BE2C (cell line): ENCODE results near the gene SORCS3.

Source experiments
- DNase-seq: peaks from one replicate; pipeline ENCODE4 v3.0.0-alpha.2; 2020
- H3K27me3 ChIP-seq: fragments of 250-450 bp; sonication (Bioruptor Pico); 2 replicates; pipeline ENCODE4 v1.5.1; 2020; ENCODE audit warnings: mild to moderate bottlenecking
- H3K36me3 ChIP-seq: fragments of 250-450 bp; sonication (Bioruptor Pico); 2 replicates; pipeline ENCODE4 v1.5.1; 2020; ENCODE audit warnings: mild to moderate bottlenecking
- H3K4me1 ChIP-seq: fragments of 250-450 bp; sonication (Bioruptor Pico); 2 replicates; pipeline ENCODE4 v1.5.1; 2020
- H3K4me3 ChIP-seq: 2 replicates; pipeline ENCODE4 v1.5.1; 2011; ENCODE audit warnings: low read depth, low read length
- H3K9me3 ChIP-seq: fragments of 250-450 bp; sonication (Bioruptor Pico); 2 replicates; pipeline ENCODE4 v1.5.1; 2020
- TF ChIP-seq, protein P1 (sequence below): IDR thresholded peaks from 2 replicates; pipeline ENCODE4 v1.5.1; 2012; ENCODE audit warnings: mild to moderate bottlenecking, low read depth, low read length

Gene SORCS3

DNA sequence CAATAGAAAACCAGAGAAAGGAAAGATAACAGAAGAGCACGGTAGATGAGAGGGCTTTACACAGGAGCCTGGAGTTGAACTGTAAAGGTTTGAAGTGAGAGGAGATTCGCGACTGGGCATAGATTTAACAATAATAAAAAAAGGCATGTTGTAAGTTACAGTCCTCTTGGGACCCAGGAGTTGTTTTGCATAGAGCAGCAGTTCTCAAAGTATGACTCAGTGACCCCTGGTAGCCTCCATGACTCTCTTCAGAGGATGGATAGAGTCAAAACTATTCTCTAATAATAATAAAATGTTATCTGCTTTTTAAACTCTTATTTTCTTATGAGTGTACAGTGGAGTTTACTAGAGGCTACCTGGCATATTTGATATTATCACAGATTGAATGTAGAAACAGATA lies 262.3 kb downstream of the SORCS3 start:
- DNase-seq, result no peak
- no peaks in the 10 kb centered on the region for H3K27me3 ChIP-seq
- no peaks in the 10 kb centered on the region for H3K4me1 ChIP-seq
- TF ChIP-seq, protein P1, sequence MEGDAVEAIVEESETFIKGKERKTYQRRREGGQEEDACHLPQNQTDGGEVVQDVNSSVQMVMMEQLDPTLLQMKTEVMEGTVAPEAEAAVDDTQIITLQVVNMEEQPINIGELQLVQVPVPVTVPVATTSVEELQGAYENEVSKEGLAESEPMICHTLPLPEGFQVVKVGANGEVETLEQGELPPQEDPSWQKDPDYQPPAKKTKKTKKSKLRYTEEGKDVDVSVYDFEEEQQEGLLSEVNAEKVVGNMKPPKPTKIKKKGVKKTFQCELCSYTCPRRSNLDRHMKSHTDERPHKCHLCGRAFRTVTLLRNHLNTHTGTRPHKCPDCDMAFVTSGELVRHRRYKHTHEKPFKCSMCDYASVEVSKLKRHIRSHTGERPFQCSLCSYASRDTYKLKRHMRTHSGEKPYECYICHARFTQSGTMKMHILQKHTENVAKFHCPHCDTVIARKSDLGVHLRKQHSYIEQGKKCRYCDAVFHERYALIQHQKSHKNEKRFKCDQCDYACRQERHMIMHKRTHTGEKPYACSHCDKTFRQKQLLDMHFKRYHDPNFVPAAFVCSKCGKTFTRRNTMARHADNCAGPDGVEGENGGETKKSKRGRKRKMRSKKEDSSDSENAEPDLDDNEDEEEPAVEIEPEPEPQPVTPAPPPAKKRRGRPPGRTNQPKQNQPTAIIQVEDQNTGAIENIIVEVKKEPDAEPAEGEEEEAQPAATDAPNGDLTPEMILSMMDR, result no peak
- no peak overlapping the region for H3K4me3 ChIP-seq
- no peaks in the 10 kb centered on the region for H3K9me3 ChIP-seq
- no peaks in the 10 kb centered on the region for H3K36me3 ChIP-seq

DNA sequence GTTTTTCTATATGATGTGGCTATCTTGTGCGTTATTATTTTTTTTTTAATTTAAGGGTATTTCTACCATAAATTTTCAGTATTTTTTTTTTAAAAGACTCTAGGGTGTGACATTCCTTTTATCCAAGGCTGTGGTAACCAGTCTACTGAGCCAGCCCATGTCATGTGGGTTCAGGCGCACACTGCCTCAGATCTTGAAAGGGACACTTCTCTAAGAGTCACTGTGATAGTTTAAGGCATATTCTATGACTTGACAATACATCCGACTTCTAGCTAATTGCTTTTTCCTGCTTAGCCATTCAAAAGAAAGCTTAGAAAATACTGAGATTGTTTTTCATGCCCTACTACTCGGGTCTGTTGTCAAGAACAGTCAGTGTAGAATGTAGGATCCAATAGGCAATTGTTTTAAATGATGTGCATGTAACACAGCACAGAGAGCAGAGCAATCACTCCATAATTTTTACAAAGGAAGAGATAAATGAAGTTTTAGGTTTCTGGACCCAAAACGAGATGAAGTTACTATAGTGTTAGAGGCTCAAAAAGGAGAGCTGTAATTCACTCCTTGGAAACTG lies 263.7 kb downstream of the SORCS3 start:
- H3K27me3 ChIP-seq, result no peaks in the 10 kb centered on the region
- no peak for DNase-seq
- H3K4me3 ChIP-seq, result no peak overlapping the region
- H3K36me3 ChIP-seq, result no peaks in the 10 kb centered on the region
- no peaks in the 10 kb centered on the region for H3K4me1 ChIP-seq
- H3K9me3 ChIP-seq, result no peaks in the 10 kb centered on the region
- TF ChIP-seq, protein P1, result no peak

DNA sequence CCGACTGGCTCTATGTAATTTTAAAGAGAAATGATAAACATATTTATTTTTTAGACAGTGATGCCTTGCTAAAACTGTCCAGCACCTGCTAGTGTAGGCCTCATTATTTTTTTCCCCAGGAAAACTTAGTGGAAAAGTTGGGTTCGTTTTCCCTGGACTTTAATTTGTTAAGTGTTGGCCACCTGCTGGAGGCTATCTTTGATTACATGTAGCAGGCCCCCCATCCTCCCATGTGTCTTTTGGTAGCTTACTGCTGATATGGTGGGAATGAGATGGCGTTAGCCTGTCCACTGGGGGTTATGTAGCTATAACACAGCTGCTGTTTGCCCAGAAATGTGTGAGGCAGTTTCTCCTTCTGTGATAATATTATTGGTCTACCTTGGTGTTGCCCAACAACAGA lies 265.0 kb downstream of the SORCS3 start:
- no peak for DNase-seq

DNA sequence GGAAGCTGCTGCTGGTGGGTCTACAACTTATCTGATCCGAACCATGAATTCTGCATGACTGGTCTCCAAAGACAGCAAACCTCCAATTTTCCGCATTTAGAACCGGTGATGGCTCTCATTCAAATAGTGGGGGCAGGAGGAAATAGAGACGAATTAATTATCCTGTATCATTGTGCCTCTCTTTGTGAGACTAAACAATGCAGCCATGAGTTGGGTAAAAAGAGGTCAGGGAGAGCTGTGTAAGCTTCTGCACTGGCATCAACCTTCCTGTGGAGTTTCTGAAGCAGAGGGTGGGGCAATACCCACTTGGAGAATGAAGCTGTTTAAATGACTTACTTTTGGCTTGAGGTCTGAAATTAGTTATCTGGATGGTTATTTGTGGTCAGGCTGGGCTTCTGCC lies 266.4 kb downstream of the SORCS3 start:
- H3K36me3 ChIP-seq, result no peaks in the 10 kb centered on the region
- no peak overlapping the region for H3K4me3 ChIP-seq
- no peaks in the 10 kb centered on the region for H3K4me1 ChIP-seq
- no peaks in the 10 kb centered on the region for H3K27me3 ChIP-seq
- DNase-seq, result no peak
- no peaks in the 10 kb centered on the region for H3K9me3 ChIP-seq
- TF ChIP-seq, protein P1, result no peak

More for the DNA sequence above, 265.0 kb downstream of the SORCS3 start:
- TF ChIP-seq, protein P1, result no peak
- Histone ChIP-seq H3K36me3 (no peaks in the 10 kb centered on the region), H3K27me3 (no peaks in the 10 kb centered on the region), H3K9me3 (no peaks in the 10 kb centered on the region), H3K4me1 (no peaks in the 10 kb centered on the region), H3K4me3 (no peak overlapping the region)

DNA sequence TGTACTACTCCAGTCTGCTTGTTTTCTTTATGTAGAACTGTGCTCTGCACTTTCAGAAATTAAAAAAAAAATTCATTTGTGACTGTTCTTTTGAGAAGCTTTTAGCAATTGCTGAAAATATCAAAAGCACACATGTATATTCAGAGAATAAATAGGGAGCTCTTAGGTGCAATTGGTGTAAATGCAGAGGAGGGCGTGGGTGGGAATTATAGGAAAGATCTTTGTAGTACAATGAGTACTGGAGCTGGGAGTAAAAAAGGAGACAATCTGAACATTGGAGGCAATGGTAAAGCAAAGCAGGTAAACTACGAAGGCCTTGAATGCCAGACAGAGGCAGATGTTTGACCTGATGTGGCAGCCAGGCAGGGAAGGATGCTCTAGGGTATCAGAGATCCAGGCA lies 267.5 kb downstream of the SORCS3 start:
- Histone ChIP-seq H3K4me1 (no peaks in the 10 kb centered on the region), H3K9me3 (no peaks in the 10 kb centered on the region), H3K4me3 (no peak overlapping the region), H3K27me3 (no peaks in the 10 kb centered on the region), H3K36me3 (no peaks in the 10 kb centered on the region)
- no peak for DNase-seq
- TF ChIP-seq, protein P1, result no peak

DNA sequence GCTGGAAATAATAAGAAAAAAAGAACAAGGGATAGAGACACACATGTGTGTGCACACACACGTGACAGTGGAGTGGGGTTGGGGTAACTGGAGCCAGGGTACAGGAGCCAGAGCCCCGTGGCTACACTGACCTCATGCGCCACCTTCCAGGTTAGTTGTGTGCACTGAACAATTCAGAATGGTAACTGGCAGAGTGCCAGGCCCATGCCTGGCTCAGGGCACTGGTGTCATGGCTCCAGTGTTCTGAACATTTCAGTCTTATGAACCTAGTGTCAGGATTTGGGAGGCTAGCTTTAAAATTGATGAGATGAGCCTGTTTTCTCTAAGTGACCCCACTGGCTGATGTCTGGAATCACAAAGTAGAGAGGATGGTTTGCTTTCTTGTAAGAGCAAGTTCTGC lies 269.6 kb downstream of the SORCS3 start:
- DNase-seq, result no peak
- TF ChIP-seq, protein P1, result no peak
- Histone ChIP-seq H3K4me1 (no peaks in the 10 kb centered on the region), H3K9me3 (no peaks in the 10 kb centered on the region), H3K27me3 (no peaks in the 10 kb centered on the region), H3K36me3 (no peaks in the 10 kb centered on the region), H3K4me3 (no peak overlapping the region)
